DND-41 (cell line): Measurements from ENCODE around the gene MIPOL1.

ENCODE experiments used
- EZH2 ChIP-seq: IDR thresholded peaks from 3 replicates; pipeline ENCODE4 v1.6.1; 2012; ENCODE audit warnings: borderline replicate concordance, low read depth, mild to moderate bottlenecking, moderate library complexity, low read length, inconsistent platforms; ENCODE audit not compliant: severe bottlenecking
- TF ChIP-seq, protein P1 (sequence below): IDR thresholded peaks from 2 replicates; pipeline ENCODE4 v1.5.1; 2012; ENCODE audit warnings: borderline replicate concordance, low read length, moderate library complexity, mild to moderate bottlenecking; ENCODE audit not compliant: poor library complexity, severe bottlenecking; ENCODE audit errors: extremely low read depth

DNA sequence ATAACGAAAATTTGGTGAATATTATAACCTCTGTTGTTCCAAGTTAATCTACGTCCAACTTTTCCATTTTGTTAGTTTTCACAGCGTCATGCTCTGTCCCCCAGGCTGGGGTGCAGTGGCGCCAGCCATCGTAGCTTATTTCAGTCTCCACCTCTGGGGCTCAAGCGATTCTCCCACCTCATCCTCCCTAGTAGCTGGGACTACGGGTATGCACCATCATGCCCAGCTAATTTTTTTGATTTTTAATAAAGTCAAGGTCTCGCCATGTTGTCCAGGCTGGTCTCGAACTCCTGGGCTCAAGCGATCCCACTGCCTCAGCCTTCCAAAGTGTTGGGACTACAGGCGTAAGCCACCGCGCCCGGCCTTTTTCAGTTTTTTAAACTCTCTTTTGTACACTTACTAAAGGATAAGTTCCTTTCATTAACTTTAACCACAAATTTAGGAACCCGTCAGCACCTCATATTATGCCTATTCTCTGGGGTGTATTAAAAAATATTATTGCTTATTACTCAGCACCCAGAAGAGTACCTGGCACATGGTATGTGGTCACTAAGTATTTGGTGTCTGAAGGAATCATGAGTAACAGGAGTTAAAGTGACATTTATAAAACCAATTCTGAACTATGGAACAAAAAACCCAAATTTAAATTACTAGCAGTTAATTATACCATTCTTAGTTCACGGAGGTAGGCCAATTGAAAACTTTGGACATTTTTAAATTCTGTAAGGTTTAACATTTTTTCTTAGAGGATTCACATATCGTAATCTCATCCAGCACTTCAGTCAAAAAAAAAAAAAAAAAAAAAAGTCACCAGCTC lies 925 bp upstream of the MIPOL1 start:
- TF ChIP-seq, protein P1, sequence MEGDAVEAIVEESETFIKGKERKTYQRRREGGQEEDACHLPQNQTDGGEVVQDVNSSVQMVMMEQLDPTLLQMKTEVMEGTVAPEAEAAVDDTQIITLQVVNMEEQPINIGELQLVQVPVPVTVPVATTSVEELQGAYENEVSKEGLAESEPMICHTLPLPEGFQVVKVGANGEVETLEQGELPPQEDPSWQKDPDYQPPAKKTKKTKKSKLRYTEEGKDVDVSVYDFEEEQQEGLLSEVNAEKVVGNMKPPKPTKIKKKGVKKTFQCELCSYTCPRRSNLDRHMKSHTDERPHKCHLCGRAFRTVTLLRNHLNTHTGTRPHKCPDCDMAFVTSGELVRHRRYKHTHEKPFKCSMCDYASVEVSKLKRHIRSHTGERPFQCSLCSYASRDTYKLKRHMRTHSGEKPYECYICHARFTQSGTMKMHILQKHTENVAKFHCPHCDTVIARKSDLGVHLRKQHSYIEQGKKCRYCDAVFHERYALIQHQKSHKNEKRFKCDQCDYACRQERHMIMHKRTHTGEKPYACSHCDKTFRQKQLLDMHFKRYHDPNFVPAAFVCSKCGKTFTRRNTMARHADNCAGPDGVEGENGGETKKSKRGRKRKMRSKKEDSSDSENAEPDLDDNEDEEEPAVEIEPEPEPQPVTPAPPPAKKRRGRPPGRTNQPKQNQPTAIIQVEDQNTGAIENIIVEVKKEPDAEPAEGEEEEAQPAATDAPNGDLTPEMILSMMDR, result no peak
- no peak for TF ChIP-seq EZH2
